Measurements from ENCODE around the gene MMAB. TPM values are rescaled to one million over a fixed set of nuclear protein-coding genes. Genes with fewer than 3 reads are reported as not detected.

The MMAB gene
- total and polyA plus RNA-seq, 2 donors: 28.7 to 30.7 TPM

DNA sequence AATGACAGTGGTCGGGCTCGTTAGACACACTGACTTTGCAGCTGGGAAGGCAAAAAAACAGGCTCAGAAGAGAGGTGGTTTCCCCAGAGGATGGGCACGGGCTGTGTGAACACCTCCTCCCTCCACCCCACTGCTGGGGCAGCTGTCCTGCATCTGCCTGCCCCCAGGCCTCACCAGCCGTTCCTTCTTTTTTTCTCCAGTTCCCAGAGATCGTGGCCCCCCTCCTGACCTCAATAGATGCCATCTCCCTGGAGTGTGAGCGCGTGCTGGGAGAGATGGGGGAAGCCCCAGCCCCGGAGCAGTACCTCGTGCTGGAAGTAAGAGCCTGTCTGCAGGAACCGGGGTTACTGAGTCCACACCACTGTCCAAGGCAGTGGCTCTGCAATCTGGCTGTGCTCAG, 17.7 kb upstream of the MMAB start:
- WGBS: 94% methylated on average over 10 of the region's 10 CpGs
- H3K27me3 ChIP-seq (ENCODE audit: control insufficient read depth in 2 of 2, insufficient read depth in 1 of 2, low read length in 1 of 2): no peaks in the 10 kb centered on the region
- DNase-seq (ENCODE audit: low read depth in 6 of 9, low spot score in 9 of 9): no peak
- no peak overlapping the region for H3K4me3 ChIP-seq (ENCODE audit: low read length in 2 of 2)
- no peaks in the 10 kb centered on the region for H3K9me3 ChIP-seq (ENCODE audit: control insufficient read depth in 2 of 2, insufficient read depth in 1 of 2, low read length in 1 of 2)
- H3K36me3 ChIP-seq (ENCODE audit: control insufficient read depth in 2 of 2, insufficient read depth in 2 of 2, low read length in 1 of 2): peaks cover 0 to 6% of the 10 kb centered on the region in 2 donors
- H3K4me1 ChIP-seq (ENCODE audit: control insufficient read depth in 2 of 2, insufficient read depth in 2 of 2, low read length in 2 of 2): peaks cover 0 to 15% of the 10 kb centered on the region in 2 donors
- H3K27ac ChIP-seq (ENCODE audit: low read depth in 1 of 2, low read length in 1 of 2): no peak overlapping the region

DNA sequence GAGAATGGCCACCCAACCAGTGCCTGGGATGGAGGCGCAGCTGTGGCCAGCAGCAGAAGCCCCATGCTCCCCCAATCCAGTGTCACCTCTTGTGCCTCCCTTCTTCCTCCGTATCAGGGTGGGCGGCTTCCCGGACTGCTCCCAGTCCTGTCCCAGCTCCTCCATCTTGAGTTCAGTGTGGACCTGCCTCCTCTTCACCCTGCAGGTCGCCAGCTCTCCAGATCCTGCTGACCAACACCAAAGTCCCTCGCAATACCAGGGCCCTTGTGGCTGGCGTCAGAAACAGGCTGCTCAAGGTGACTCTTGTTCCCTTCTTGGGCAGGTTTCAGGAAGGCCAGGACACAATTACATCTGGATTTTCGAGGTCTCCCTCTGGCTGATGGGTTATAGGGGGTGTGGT, 17.3 kb upstream of the MMAB start:
- peaks cover 0 to 6% of the 10 kb centered on the region in 2 donors for H3K36me3 ChIP-seq (ENCODE audit: control insufficient read depth in 2 of 2, insufficient read depth in 2 of 2, low read length in 1 of 2)
- WGBS: 96% methylated on average over 8 of the region's 8 CpGs
- H3K9me3 ChIP-seq (ENCODE audit: control insufficient read depth in 2 of 2, insufficient read depth in 1 of 2, low read length in 1 of 2): no peaks in the 10 kb centered on the region
- DNase-seq (ENCODE audit: low read depth in 6 of 9, low spot score in 9 of 9): no peak
- no peak overlapping the region for H3K27ac ChIP-seq (ENCODE audit: low read depth in 1 of 2, low read length in 1 of 2)
- H3K4me1 ChIP-seq (ENCODE audit: control insufficient read depth in 2 of 2, insufficient read depth in 2 of 2, low read length in 2 of 2): peaks cover 0 to 10% of the 10 kb centered on the region in 2 donors
- no peaks in the 10 kb centered on the region for H3K27me3 ChIP-seq (ENCODE audit: control insufficient read depth in 2 of 2, insufficient read depth in 1 of 2, low read length in 1 of 2)
- H3K4me3 ChIP-seq (ENCODE audit: low read length in 2 of 2): no peak overlapping the region

GRCh38 chr12:109589691-109590245, 16.5 kb upstream of the MMAB start:
- peaks cover 0 to 2% of the 10 kb centered on the region in 2 donors for H3K4me1 ChIP-seq (ENCODE audit: control insufficient read depth in 2 of 2, insufficient read depth in 2 of 2, low read length in 2 of 2)
- no peak for DNase-seq (ENCODE audit: low read depth in 6 of 9, low spot score in 9 of 9)
- no peaks in the 10 kb centered on the region for H3K9me3 ChIP-seq (ENCODE audit: control insufficient read depth in 2 of 2, insufficient read depth in 1 of 2, low read length in 1 of 2)
- WGBS: 99% methylated on average over 16 of the region's 16 CpGs
- H3K36me3 ChIP-seq (ENCODE audit: control insufficient read depth in 2 of 2, insufficient read depth in 2 of 2, low read length in 1 of 2): peaks cover 0 to 6% of the 10 kb centered on the region in 2 donors
- H3K27ac ChIP-seq (ENCODE audit: low read depth in 1 of 2, low read length in 1 of 2): no peak overlapping the region
- H3K4me3 ChIP-seq (ENCODE audit: low read length in 2 of 2): no peak overlapping the region
- H3K27me3 ChIP-seq (ENCODE audit: control insufficient read depth in 2 of 2, insufficient read depth in 1 of 2, low read length in 1 of 2): no peaks in the 10 kb centered on the region

- Histone ChIP-seq H3K36me3 (ENCODE audit: control insufficient read depth in 2 of 2, insufficient read depth in 2 of 2, low read length in 1 of 2) (peaks cover 0 to 6% of the 10 kb centered on the region in 2 donors), H3K4me3 (ENCODE audit: low read length in 2 of 2) (no peak overlapping the region), H3K27ac (ENCODE audit: low read depth in 1 of 2, low read length in 1 of 2) (no peak overlapping the region), H3K4me1 (ENCODE audit: control insufficient read depth in 2 of 2, insufficient read depth in 2 of 2, low read length in 2 of 2) (no peaks in the 10 kb centered on the region), H3K27me3 (ENCODE audit: control insufficient read depth in 2 of 2, insufficient read depth in 1 of 2, low read length in 1 of 2) (no peaks in the 10 kb centered on the region), H3K9me3 (ENCODE audit: control insufficient read depth in 2 of 2, insufficient read depth in 1 of 2, low read length in 1 of 2) (no peaks in the 10 kb centered on the region)
- WGBS: 89% methylated on average over 7 of the region's 7 CpGs
- no peak for DNase-seq (ENCODE audit: low read depth in 6 of 9, low spot score in 9 of 9)
These were observed 15.9 kb upstream of the MMAB start for GRCh38 chr12:109589240-109589590.

- DNase-seq (ENCODE audit: low read depth in 6 of 9, low spot score in 9 of 9): no peak
- Histone ChIP-seq H3K36me3 (ENCODE audit: control insufficient read depth in 2 of 2, insufficient read depth in 2 of 2, low read length in 1 of 2) (peaks cover 1 to 6% of the 10 kb centered on the region in 2 donors), H3K27ac (ENCODE audit: low read depth in 1 of 2, low read length in 1 of 2) (no peak overlapping the region)
These were observed 15.3 kb upstream of the MMAB start for GRCh38 chr12:109588461-109589239.

GRCh38 chr12:109587921-109588320, 14.6 kb upstream of the MMAB start:
- Histone ChIP-seq H3K27me3 (ENCODE audit: control insufficient read depth in 2 of 2, insufficient read depth in 1 of 2, low read length in 1 of 2) (no peaks in the 10 kb centered on the region), H3K9me3 (ENCODE audit: control insufficient read depth in 2 of 2, insufficient read depth in 1 of 2, low read length in 1 of 2) (no peaks in the 10 kb centered on the region), H3K36me3 (ENCODE audit: control insufficient read depth in 2 of 2, insufficient read depth in 2 of 2, low read length in 1 of 2) (peaks cover 2 to 6% of the 10 kb centered on the region in 2 donors), H3K27ac (ENCODE audit: low read depth in 1 of 2, low read length in 1 of 2) (no peak overlapping the region), H3K4me1 (ENCODE audit: control insufficient read depth in 2 of 2, insufficient read depth in 2 of 2, low read length in 2 of 2) (no peaks in the 10 kb centered on the region), H3K4me3 (ENCODE audit: low read length in 2 of 2) (no peak overlapping the region)
- WGBS: 98% methylated on average over 18 of the region's 18 CpGs
- DNase-seq (ENCODE audit: low read depth in 6 of 9, low spot score in 9 of 9): no peak

More at GRCh38 chr12:109588461-109589239, 15.3 kb upstream of the MMAB start:
- Histone ChIP-seq H3K4me1 (ENCODE audit: control insufficient read depth in 2 of 2, insufficient read depth in 2 of 2, low read length in 2 of 2) (no peaks in the 10 kb centered on the region), H3K4me3 (ENCODE audit: low read length in 2 of 2) (no peak overlapping the region), H3K27me3 (ENCODE audit: control insufficient read depth in 2 of 2, insufficient read depth in 1 of 2, low read length in 1 of 2) (no peaks in the 10 kb centered on the region), H3K9me3 (ENCODE audit: control insufficient read depth in 2 of 2, insufficient read depth in 1 of 2, low read length in 1 of 2) (no peaks in the 10 kb centered on the region)
- WGBS: 98% methylated on average over 26 of the region's 26 CpGs

GRCh38 chr12:109586385-109587296, 13.3 kb upstream of the MMAB start:
- Histone ChIP-seq H3K4me3 (ENCODE audit: low read length in 2 of 2) (no peak overlapping the region), H3K27me3 (ENCODE audit: control insufficient read depth in 2 of 2, insufficient read depth in 1 of 2, low read length in 1 of 2) (no peaks in the 10 kb centered on the region), H3K9me3 (ENCODE audit: control insufficient read depth in 2 of 2, insufficient read depth in 1 of 2, low read length in 1 of 2) (no peaks in the 10 kb centered on the region), H3K4me1 (ENCODE audit: control insufficient read depth in 2 of 2, insufficient read depth in 2 of 2, low read length in 2 of 2) (no peaks in the 10 kb centered on the region), H3K36me3 (ENCODE audit: control insufficient read depth in 2 of 2, insufficient read depth in 2 of 2, low read length in 1 of 2) (peaks cover 3 to 6% of the 10 kb centered on the region in 2 donors), H3K27ac (ENCODE audit: low read depth in 1 of 2, low read length in 1 of 2) (no peak overlapping the region)
- 96% methylated on average over 10 of the region's 10 CpGs for WGBS
- DNase-seq (ENCODE audit: low read depth in 6 of 9, low spot score in 9 of 9): no peak

- H3K9me3 ChIP-seq (ENCODE audit: control insufficient read depth in 2 of 2, insufficient read depth in 1 of 2, low read length in 1 of 2): no peaks in the 10 kb centered on the region
- DNase-seq (ENCODE audit: low read depth in 6 of 9, low spot score in 9 of 9): no peak
- H3K27ac ChIP-seq (ENCODE audit: low read depth in 1 of 2, low read length in 1 of 2): no peak overlapping the region
- 95% methylated on average over 2 of the region's 2 CpGs for WGBS
- H3K4me1 ChIP-seq (ENCODE audit: control insufficient read depth in 2 of 2, insufficient read depth in 2 of 2, low read length in 2 of 2): no peaks in the 10 kb centered on the region
- no peak overlapping the region for H3K4me3 ChIP-seq (ENCODE audit: low read length in 2 of 2)
- peaks cover 6 to 14% of the 10 kb centered on the region in 2 donors for H3K36me3 ChIP-seq (ENCODE audit: control insufficient read depth in 2 of 2, insufficient read depth in 2 of 2, low read length in 1 of 2)
- no peaks in the 10 kb centered on the region for H3K27me3 ChIP-seq (ENCODE audit: control insufficient read depth in 2 of 2, insufficient read depth in 1 of 2, low read length in 1 of 2)
These were observed 10.4 kb upstream of the MMAB start for GRCh38 chr12:109583733-109584132.

GRCh38 chr12:109582636-109583035, 9.3 kb upstream of the MMAB start:
- 96% methylated on average over 5 of the region's 5 CpGs for WGBS
- no peak for DNase-seq (ENCODE audit: low read depth in 6 of 9, low spot score in 9 of 9)

More at GRCh38 chr12:109582636-109583035, 9.3 kb upstream of the MMAB start:
- Histone ChIP-seq H3K4me1 (ENCODE audit: control insufficient read depth in 2 of 2, insufficient read depth in 2 of 2, low read length in 2 of 2) (no peaks in the 10 kb centered on the region), H3K27ac (ENCODE audit: low read depth in 1 of 2, low read length in 1 of 2) (no peak overlapping the region), H3K9me3 (ENCODE audit: control insufficient read depth in 2 of 2, insufficient read depth in 1 of 2, low read length in 1 of 2) (no peaks in the 10 kb centered on the region), H3K4me3 (ENCODE audit: low read length in 2 of 2) (no peak overlapping the region), H3K36me3 (ENCODE audit: control insufficient read depth in 2 of 2, insufficient read depth in 2 of 2, low read length in 1 of 2) (peaks cover 7 to 23% of the 10 kb centered on the region in 2 donors), H3K27me3 (ENCODE audit: control insufficient read depth in 2 of 2, insufficient read depth in 1 of 2, low read length in 1 of 2) (no peaks in the 10 kb centered on the region)

Data from thymus (tissue), 11 donors.